Ovary (tissue), 1 donor: Measurements from ENCODE around the gene MYH7B.

Experiments used
- EP300 ChIP-seq: sonication (generic); formaldehyde crosslinking; IDR thresholded peaks from one replicate; pipeline ENCODE4 v1.6.1; 2017; ENCODE audit warnings: antibody characterized with exemption
- POLR2A ChIP-seq: fragments of 450-650 bp; IDR thresholded peaks from one replicate; pipeline ENCODE4 v1.6.1; 2017; ENCODE audit warnings: antibody characterized with exemption, mild to moderate bottlenecking, moderate library complexity

DNA sequence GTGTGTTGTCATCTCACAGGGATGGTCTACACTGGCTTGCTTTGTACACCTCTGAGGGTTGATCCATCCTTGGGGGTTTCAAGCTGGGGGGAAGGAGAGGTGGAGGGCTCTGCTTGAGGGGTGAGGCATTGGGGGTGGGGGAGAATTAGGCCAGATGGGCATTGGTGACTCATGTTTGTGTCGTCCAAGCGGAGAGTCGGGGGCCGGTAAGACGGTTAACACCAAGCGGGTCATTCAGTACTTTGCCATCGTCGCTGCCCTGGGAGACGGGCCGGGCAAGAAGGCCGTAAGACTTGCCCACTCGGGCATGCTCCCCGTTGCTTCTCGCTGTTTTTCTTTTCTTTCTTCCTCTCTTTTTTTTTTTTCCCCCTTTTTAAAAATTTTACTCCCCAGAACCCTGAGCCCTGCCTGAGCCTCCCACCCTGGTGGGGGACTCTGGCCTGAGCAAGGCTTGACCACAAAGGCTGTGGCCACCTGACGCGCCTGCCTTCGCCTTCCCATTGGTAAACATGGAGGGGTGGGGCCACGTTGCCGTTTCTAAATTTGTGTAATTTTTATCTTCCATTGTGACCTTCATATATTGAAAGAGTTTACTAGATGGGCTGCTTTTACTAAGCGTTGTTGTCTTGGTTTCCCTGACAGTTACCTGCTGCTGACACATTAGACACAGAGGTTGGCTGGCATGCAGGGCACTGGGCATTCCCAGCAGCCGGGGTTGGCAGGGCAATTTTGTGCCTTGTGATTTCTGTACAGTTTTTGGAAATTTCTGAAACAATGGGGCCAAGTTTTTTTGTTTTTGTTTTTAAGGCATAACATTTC, 26.8 kb downstream of the MYH7B start:
- no peak for TF ChIP-seq EP300
- no peak for TF ChIP-seq POLR2A
